Measurements from ENCODE around the gene OPRM1. TPM values are rescaled to one million over a fixed set of nuclear protein-coding genes. Genes with fewer than 3 reads are reported as not detected.
"Not testable (repeated sequence)": the region's sequence is repeated elsewhere in the genome, so short reads cannot be mapped to it uniquely, and the experiment has no call there.

OPRM1 gene
- total RNA-seq, 2 donors from 2014 or later: 3.1 TPM; not detected in 1

GRCh38 chr6:154239392-154239791 is 200.4 kb downstream of the OPRM1 start:
- no peaks in the 10 kb centered on the region for H3K27me3 ChIP-seq
- no peak for ATAC-seq
- H3K9me3 ChIP-seq: no peaks in the 10 kb centered on the region
- no peak for DNase-seq
- intact Hi-C loops (cut with DNase I): no loop called here
- WGBS, 2 donors: 80 to 91% methylated on average over 7 of the region's 7 CpGs
- H3K4me3 ChIP-seq: no peak overlapping the region
- no peaks in the 10 kb centered on the region for H3K36me3 ChIP-seq (replicated peaks in 1 of 2; ENCODE audit: insufficient read depth in 1 of 2, low read depth in 2 of 2)
- H3K27ac ChIP-seq: no peak overlapping the region
- TF ChIP-seq CTCF (IDR thresholded peaks at IDR 0.05): no peak
- no peak for TF ChIP-seq POLR2A (IDR thresholded peaks at IDR 0.05)
- no peaks in the 10 kb centered on the region for H3K4me1 ChIP-seq

GRCh38 chr6:154241061-154241460 is 202.0 kb downstream of the OPRM1 start:
- WGBS, 2 donors: 85 to 94% methylated on average over 9 to 11 of the region's 11 CpGs
- intact Hi-C loops (cut with DNase I); H3K4me1 ChIP-seq; H3K4me3 ChIP-seq; ATAC-seq; H3K36me3 ChIP-seq (replicated peaks in 1 of 2; ENCODE audit: insufficient read depth in 1 of 2, low read depth in 2 of 2); H3K9me3 ChIP-seq; H3K27ac ChIP-seq; DNase-seq; H3K27me3 ChIP-seq: not testable (repeated sequence)

GRCh38 chr6:154241581-154241980 is 202.5 kb downstream of the OPRM1 start:
- WGBS, 2 donors: 84 to 85% methylated on average over 8 of the region's 8 CpGs
- intact Hi-C loops (cut with DNase I): no loop called here

GRCh38 chr6:154242617-154243357 is 203.7 kb downstream of the OPRM1 start:
- Histone ChIP-seq H3K9me3 (no peaks in the 10 kb centered on the region), H3K36me3 (replicated peaks in 1 of 2; ENCODE audit: insufficient read depth in 1 of 2, low read depth in 2 of 2) (no peaks in the 10 kb centered on the region), H3K27ac (no peak overlapping the region), H3K27me3 (no peaks in the 10 kb centered on the region), H3K4me1 (no peaks in the 10 kb centered on the region), H3K4me3 (no peak overlapping the region)
- ATAC-seq: no peak
- 85 to 87% methylated on average over 13 of the region's 13 CpGs for WGBS, 2 donors
- intact Hi-C loops (cut with DNase I): no loop called here
- TF ChIP-seq CTCF (IDR thresholded peaks at IDR 0.05) (no peak), POLR2A (IDR thresholded peaks at IDR 0.05) (no peak)
- DNase-seq: no peak

More at GRCh38 chr6:154241581-154241980, 202.5 kb downstream of the OPRM1 start:
- no peaks in the 10 kb centered on the region for H3K36me3 ChIP-seq (replicated peaks in 1 of 2; ENCODE audit: insufficient read depth in 1 of 2, low read depth in 2 of 2)
- ATAC-seq (no peak), DNase-seq (no peak)
- H3K4me3 ChIP-seq: no peak overlapping the region
- no peak overlapping the region for H3K27ac ChIP-seq
- TF ChIP-seq POLR2A (IDR thresholded peaks at IDR 0.05) (no peak), CTCF (IDR thresholded peaks at IDR 0.05) (no peak)
- H3K9me3 ChIP-seq: no peaks in the 10 kb centered on the region
- H3K4me1 ChIP-seq: no peaks in the 10 kb centered on the region
- H3K27me3 ChIP-seq: no peaks in the 10 kb centered on the region

- Histone ChIP-seq H3K27ac (no peak overlapping the region), H3K27me3 (no peaks in the 10 kb centered on the region), H3K9me3 (no peaks in the 10 kb centered on the region), H3K4me1 (no peaks in the 10 kb centered on the region), H3K36me3 (replicated peaks in 1 of 2; ENCODE audit: insufficient read depth in 1 of 2, low read depth in 2 of 2) (no peaks in the 10 kb centered on the region), H3K4me3 (no peak overlapping the region)
- intact Hi-C loops (cut with DNase I): no loop called here
- no peak for DNase-seq
- 75 to 77% methylated on average over 6 of the region's 6 CpGs for WGBS, 2 donors
- no peak for ATAC-seq
- no peak for TF ChIP-seq POLR2A (IDR thresholded peaks at IDR 0.05)
- TF ChIP-seq CTCF (IDR thresholded peaks at IDR 0.05): no peak
Observed at GRCh38 chr6:154243793-154244750, 205.0 kb downstream of the OPRM1 start.

All from body of pancreas (tissue), 4 donors.